Esophagus muscularis mucosa (tissue), 3 donors: ENCODE measurements around the gene ZNF469.

Source experiments
- POLR2AphosphoS5 ChIP-seq, 2 donors: sonication (generic); formaldehyde crosslinking; IDR thresholded peaks; one replicate each; pipeline ENCODE4 v1.6.1; 2017; ENCODE audit warnings: antibody characterized with exemption in 2 of 2
- TF ChIP-seq, protein P1 (sequence below), 3 experiments: fragments of 200-600 bp in 2 of 3; fragments of 450-650 bp in 1 of 3; sonication (generic) in 2 of 3; IDR thresholded peaks; one replicate each; pipeline ENCODE4 v1.5.1; 2017 to 2019; ENCODE audit warnings: antibody characterized with exemption in 3 of 3, mild to moderate bottlenecking in 2 of 3, moderate library complexity in 1 of 3

DNA sequence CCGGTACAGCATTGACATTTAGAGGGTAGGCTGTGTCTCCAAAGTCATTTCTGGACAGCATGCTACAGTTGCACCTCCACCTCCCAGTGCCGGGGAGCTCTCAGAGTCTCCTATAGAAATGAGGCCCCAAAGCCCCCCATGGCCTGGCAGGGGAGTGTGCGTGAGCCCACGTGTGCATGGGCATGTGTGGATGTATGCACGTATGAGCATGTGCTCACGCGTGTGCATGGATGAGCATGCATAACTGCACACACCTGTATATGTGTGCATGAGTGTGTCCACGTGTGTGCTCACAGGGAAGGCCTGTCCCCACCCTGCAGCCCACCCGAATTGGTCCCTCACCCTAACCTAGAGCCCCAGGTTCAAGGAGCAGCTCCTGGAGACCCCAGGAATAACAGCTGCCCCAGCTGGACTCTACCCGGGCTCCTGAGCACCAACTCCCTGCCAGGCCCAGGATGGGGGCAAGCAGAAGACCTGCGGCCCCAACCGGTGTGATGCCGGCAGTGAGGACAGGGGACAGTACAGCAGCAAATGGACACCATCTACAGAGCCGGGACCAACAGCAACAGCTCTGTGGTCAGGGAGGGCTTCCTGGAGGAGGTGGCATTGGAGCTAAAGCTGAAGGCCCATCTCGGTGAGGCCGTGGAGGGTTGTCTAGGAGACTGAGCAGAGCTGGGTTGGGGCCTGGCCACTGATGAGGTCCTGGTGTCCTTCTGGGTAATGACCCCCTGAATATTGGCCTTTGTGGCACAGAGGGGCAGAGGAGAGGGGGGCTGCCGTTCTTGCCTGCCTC is 35.1 kb downstream of the ZNF469 start:
- no peak for TF ChIP-seq POLR2AphosphoS5 (IDR thresholded peaks at IDR 0.05)
- TF ChIP-seq, protein P1, sequence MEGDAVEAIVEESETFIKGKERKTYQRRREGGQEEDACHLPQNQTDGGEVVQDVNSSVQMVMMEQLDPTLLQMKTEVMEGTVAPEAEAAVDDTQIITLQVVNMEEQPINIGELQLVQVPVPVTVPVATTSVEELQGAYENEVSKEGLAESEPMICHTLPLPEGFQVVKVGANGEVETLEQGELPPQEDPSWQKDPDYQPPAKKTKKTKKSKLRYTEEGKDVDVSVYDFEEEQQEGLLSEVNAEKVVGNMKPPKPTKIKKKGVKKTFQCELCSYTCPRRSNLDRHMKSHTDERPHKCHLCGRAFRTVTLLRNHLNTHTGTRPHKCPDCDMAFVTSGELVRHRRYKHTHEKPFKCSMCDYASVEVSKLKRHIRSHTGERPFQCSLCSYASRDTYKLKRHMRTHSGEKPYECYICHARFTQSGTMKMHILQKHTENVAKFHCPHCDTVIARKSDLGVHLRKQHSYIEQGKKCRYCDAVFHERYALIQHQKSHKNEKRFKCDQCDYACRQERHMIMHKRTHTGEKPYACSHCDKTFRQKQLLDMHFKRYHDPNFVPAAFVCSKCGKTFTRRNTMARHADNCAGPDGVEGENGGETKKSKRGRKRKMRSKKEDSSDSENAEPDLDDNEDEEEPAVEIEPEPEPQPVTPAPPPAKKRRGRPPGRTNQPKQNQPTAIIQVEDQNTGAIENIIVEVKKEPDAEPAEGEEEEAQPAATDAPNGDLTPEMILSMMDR (IDR thresholded peaks at IDR 0.05) = no peak
